Measurements from ENCODE around the gene SNX5.
A peak's percentile ranks its signal among the peaks of the same experiment; 100 is the strongest.

SNX5 gene

GRCh38 chr20:17968366-17969277 lies at the start of gene SNX5, which contains the start of gene MGME1:
Gene SNX5, minus strand, starts transcription at chr20:17968794. Its CDS starts 369 bp downstream, at chr20:17968425.
Gene MGME1, plus strand, starts transcription at chr20:17969018. Its CDS starts 842 bp downstream, at chr20:17969860.
- DNase-seq (ENCODE audit: low read depth), result peak; percentile 98

- DNase-seq (ENCODE audit: low read depth), result no peak
Measured at GRCh38 chr20:18018100-18018499, 49.5 kb upstream of the SNX5 start.

GRCh38 chr20:18016772-18017171 lies 48.2 kb upstream of the SNX5 start:
- no peak for DNase-seq (ENCODE audit: low read depth)

GRCh38 chr20:18014411-18014810 lies 45.8 kb upstream of the SNX5 start:
- DNase-seq (ENCODE audit: low read depth), result no peak

- DNase-seq (ENCODE audit: low read depth), result no peak
Measured at GRCh38 chr20:18012901-18013300, 44.3 kb upstream of the SNX5 start.

- DNase-seq (ENCODE audit: low read depth), result no peak
Measured at GRCh38 chr20:18011951-18012645, 43.5 kb upstream of the SNX5 start.

- no peak for DNase-seq (ENCODE audit: low read depth)
Measured at GRCh38 chr20:18011482-18011881, 42.9 kb upstream of the SNX5 start.

GRCh38 chr20:18009116-18009515 lies 40.5 kb upstream of the SNX5 start:
- DNase-seq (ENCODE audit: low read depth), result no peak

- no peak for DNase-seq (ENCODE audit: low read depth)
Measured at GRCh38 chr20:18007534-18008292, 39.1 kb upstream of the SNX5 start.

GRCh38 chr20:18006684-18007083 lies 38.1 kb upstream of the SNX5 start:
- no peak for DNase-seq (ENCODE audit: low read depth)

GRCh38 chr20:18005990-18006364 lies 37.4 kb upstream of the SNX5 start:
- no peak for DNase-seq (ENCODE audit: low read depth)

GRCh38 chr20:18005170-18005989 lies 36.8 kb upstream of the SNX5 start:
- no peak for DNase-seq (ENCODE audit: low read depth)

- DNase-seq (ENCODE audit: low read depth), result no peak
Measured at GRCh38 chr20:18004384-18005031, 35.9 kb upstream of the SNX5 start.

GRCh38 chr20:18003897-18004296 lies 35.3 kb upstream of the SNX5 start:
- DNase-seq (ENCODE audit: low read depth), result no peak

- no peak for DNase-seq (ENCODE audit: low read depth)
Measured at GRCh38 chr20:18001131-18001921, 32.7 kb upstream of the SNX5 start.

GRCh38 chr20:17999566-17999965 lies 31.0 kb upstream of the SNX5 start:
- DNase-seq (ENCODE audit: low read depth), result no peak

- no peak for DNase-seq (ENCODE audit: low read depth)
Measured at GRCh38 chr20:17998446-17998845, 29.9 kb upstream of the SNX5 start.

GRCh38 chr20:17995967-17996819 lies 27.6 kb upstream of the SNX5 start:
- DNase-seq (ENCODE audit: low read depth), result no peak

GRCh38 chr20:17993546-17993945 lies 25.0 kb upstream of the SNX5 start:
- no peak for DNase-seq (ENCODE audit: low read depth)
